ENCODE data around the gene POP4.

The POP4 gene

DNA sequence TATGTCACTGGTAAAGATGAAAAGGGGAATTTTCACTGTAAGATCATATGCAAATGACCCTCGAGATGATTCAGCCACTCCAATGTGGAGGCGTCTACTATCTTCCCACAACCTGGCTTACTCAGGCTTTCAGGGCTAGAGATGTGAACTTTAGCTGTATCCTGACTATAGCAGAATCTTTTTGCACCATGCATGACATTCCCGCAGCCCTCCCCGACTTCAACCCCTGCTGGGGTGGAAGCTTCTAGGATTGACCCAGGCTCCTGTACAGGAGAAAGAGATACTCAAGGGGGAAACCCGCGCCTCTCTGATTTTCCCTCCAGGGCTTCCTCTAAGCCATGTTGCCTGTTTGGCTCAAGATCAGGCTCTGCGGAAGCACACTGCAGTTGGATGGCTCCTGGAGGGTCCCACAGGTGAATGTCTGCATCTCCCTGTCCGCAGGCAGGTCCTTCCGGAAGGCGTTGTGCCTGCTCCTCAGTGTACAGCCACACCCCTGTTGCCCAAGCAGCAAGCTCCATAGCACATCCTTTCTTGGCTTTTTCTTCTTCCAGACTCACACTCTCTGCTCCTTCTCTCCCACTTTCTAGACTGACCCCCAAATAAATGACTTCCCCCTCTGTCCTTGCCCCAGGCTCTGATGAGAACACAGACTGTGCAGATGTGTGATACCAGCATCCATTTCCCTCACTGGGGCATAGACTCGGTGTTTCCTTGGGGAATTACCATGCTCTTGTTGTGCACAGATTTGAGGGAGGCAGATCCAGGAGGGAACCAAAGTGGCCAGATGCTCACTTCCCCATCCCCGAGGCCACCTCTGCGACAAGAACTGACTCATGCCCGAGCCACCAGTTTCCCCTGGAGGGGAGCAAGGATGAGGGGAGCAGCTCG is 29.1 kb upstream of the POP4 start:
- DNase-seq (ENCODE audit: low read depth) = peak; percentile 12

DNA sequence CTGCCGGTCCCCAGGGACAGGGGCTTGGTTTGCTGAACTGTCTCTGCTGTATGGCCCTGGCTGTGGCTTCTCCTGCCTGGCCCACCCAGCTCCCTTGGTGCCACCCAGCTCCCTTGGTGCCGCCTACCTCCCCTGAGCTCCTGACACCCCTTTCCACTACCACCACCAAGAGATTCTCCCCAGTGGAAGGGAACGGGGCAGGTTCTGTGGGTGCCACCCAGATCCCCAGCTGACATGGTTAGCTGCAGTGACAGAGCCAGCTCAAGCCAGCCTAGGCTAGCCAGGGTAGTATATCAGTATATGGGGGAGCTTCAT is 28.5 kb upstream of the POP4 start:
- no peak for DNase-seq (ENCODE audit: low read depth)

DNA sequence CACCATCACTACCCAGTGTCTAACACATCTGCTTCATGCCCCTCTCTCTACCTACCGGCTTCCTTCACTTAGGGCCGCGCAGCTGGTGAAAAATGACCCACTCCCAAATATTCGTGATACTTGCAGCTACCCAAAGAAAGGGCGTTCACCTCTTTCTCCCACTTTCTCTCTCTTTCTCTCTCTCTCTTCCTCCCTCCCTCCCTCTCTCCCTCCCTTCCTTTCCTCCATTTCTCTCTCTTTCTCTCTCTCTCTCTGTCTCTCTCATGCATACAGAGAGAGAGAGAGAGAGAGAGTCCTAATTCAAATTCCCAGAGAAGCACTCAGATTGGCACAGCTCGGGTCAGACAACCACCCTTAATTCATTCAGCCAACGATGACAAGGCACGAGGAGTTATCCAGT is 27.7 kb upstream of the POP4 start:
- DNase-seq (ENCODE audit: low read depth) = no peak

DNA sequence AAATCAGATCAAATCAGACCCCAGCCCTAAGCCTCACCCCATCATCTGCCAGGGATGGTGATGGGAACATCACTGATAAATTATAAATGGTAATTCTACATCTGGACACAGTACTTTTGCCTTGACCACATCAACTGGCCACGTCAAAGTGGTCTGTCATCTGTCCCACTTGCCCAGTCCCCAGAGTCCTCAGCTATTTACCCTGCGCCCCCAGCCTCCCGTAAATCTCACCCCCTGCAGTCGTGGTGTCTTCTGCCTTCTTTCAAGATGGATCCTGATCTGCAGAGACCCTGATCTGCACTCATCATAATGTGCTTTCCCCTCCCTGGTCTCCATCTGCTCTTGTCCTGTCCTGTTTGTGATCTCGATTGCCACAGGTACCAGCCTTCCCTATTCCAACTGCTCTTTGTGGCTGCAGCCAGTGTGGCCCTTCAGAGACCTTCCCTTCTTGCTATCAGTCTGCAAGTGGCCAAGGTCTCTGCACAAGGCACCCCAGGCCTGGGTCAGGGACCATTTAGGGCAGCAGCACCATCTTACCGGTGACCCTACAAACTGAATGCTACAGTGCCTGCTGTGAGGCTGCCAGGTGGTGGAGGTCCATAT is 26.7 kb upstream of the POP4 start:
- DNase-seq (ENCODE audit: low read depth) = no peak

DNA sequence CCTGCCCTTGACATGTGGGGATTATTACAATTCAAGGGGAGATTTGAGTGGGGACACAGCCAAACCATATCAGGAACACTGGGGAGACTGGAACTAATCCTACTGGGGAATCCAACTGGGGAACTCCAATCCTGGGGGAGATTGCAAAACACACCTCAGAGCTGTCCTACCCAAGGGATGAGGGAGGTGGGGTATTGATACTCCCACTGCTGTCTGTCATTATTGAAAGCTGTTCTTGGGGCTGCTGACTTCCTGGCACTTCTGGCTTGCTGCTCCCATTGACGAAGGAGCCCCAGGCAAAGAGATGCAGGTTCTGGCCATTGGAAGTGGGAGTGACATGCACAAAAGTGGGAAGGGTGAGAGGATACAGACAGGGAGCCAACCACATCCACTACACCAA is 24.7 kb upstream of the POP4 start:
- DNase-seq (ENCODE audit: low read depth) = no peak

DNA sequence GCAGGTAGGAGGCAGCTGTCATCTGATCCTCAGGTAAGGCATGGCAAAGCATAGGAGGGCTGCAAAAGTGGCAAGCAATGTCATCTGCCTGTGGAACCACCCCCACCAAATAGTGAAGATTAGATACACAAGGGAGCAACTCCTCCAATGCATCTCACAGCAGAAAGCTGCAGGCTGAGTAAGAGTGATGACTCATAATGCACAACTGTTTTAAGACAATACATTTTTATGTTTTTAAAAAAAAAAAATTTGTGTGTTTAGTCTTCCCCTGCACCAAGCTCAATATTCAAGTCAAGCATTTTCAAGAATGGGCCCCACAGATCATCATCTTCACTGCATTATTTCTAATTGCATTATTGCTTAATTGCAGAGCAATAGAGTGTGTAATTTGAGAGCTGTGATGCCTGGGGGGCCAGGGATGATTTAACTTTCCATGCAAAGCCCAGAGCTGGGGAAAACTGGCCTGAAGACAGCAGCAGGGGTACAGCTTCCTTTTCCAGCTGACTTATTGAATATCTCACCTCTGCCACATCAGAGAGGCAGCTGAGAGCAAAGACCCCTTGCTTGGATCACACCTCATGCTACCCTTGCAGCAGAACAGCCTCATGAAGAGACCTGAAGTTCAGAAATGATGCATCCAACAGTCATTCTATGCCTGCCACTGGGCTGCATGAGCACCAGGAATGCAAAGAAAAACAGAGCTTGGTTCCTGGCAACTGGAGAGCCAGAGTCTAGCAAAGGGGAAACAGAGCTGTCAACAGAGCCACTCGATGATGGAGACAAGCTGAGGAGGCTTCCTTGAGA is 22.7 kb upstream of the POP4 start:
- DNase-seq (ENCODE audit: low read depth) = no peak

DNA sequence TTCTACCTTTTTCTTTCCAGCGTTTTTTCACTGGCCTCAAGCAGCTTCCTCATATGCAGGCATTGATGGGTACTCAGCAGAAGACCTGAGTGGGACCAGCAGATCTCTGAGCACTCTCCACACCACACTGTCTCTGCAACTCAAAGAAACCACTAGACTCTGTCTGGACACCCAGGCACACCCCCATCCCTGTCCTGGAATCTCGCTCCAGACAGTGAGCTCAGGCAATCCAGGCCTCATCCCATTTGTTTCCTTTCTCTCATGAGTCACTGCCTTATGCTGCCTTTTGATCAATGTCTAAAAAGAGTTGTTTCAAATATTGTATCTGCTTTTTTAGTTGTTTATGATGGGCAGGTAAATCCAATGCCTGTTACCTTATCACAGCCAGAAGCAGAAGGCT is 19.7 kb upstream of the POP4 start:
- no peak for DNase-seq (ENCODE audit: low read depth)

DNA sequence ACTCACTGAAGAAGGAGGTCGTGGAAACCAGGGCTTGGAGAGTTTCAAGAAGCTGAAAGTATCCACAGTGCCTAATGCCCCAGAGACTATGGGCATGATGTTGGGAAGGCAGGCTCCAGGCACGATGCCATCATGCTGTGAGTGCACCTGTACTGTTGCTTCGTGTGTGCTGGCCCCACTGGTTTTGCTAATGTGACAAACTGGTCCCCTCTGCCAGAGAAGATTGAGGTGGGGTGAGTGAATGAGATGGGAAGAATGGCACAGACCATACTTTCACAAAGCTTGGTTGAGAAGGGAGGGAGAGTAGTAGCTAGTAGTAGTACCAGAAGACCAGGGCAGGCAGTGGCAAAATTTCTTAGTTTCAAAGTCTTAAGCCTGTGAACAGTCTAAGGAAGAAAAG is 19.0 kb upstream of the POP4 start:
- DNase-seq (ENCODE audit: low read depth) = no peak

DNA sequence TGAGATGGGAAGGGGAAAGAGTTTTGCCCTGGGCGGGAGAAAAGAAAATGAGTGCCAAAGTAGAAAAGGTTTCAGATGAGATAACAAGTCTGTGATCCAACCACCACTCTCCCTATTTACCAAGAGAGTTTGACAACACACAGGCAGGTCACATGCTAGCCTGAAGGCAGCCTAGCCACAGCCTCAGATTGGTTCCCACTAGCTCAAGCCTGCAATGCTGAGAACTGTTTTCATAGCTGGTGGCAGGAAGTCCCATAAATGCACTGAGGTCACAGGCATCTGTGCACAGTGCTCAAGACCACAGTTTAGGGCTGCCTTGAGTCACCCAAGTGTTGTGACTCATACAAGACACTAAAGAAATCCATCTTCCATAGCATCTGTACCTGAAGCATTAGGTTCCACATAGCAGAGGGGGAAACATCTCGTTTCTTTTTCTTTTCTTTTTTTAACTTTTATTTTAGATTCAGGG is 18.5 kb upstream of the POP4 start:
- peak; percentile 37 for DNase-seq (ENCODE audit: low read depth)

DNA sequence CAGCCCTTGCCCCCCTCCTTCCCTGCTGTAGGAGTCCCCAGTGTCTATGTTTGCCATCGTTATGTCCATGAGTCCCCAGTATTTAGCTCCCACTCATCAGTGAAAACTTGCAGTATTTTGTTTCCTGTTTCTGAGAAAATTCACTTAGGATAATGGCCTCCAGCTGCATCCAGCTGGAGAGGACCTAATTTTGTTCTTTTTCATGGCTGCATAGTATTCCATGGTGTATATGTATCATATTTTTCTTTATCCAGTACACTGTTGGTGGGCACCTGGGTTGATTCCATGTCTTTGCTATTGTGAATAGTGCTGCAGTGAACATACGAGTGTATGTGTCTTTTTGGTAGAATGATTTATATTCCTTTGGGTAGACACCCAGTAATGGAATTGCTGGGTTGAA is 18.0 kb upstream of the POP4 start:
- no peak for DNase-seq (ENCODE audit: low read depth)

DNA sequence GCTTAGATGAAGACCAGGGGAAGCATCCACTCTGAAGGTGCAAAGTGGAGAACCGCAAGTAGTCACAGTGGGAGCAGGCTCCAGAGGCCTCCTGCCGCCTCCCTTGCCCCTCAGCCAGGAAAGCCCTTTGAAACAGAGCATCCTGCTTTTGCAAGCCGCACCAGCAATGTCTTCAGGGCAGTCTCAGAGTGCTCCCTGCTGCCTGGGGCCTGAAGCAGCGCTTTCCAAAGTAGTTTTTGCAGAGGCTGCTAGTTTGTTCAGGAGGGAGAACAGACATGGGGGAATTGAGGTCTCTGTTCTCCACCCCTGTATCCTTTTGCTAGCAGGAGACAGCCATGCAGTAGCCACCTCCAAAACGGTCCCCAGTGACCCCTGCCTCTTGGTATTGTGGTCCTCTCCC is 15.8 kb upstream of the POP4 start:
- no peak for DNase-seq (ENCODE audit: low read depth)

DNA sequence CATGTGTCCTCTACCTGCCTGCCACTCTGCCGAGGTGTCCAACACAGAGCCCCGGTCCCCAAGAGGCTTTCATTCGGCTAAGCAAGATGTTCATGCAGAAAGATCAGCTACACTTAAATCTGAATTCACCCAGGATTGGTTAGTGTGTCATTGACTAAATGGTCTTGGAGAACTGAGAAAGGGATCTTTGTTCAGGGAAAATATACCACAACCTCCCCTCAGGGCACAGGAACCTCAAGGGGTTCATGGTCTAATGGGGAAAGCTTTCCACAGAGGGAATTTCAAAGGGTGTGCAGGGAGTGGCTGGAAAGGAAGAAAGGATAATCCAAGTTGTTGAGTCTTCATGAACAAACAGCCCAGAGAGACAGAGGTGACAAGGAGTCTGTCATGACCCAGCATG is 14.4 kb upstream of the POP4 start:
- DNase-seq (ENCODE audit: low read depth) = no peak

DNA sequence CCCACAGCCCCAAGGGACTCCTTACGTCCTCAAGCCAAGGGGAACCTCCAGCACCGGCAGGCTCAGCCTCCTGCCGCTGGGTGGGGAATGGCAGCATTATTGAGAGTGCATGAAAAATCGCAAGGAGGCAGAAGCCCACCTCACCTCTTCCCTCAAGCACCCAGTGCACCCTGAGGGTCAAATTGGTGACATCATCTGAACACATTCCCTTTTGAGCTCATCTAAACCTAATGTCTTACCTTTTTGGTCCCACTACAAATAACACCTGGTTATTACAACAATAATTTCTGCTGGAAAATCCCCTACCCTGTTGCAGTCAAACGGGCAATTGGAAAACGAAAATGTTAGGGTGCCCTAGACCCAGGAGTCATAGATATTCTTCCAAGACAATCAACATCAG is 12.2 kb upstream of the POP4 start:
- no peak for DNase-seq (ENCODE audit: low read depth)

DNA sequence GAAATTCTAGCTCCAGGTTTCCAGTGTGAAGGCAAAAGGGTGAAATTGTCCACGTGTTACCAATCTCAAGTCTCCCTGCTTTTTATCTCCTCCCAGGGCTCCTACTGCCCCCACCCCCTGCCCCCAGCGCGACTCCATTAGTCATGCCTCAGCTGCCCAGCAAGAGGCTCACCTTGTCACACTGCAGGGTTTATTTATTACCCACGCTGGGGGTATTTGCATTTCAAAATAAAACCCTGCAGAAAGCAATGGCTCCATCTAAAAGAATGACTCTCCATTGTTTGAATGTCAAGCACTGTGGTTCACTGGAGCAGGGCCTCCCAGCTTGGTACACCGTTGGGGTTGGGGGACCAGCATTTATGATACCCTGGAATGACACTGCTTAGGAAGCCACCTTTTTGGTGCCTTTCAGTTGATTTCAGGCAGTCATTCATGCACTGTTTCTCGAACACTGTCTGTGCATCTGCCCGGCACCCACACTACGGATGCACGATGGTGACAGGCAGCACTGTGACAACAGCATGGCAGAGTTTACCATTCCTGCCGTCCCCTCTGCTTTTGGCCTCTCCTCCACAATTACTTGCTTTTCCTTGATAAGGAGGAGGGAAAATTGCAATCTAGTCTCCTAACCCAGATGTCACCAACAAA is 9.9 kb upstream of the POP4 start:
- DNase-seq (ENCODE audit: low read depth) = no peak

DNA sequence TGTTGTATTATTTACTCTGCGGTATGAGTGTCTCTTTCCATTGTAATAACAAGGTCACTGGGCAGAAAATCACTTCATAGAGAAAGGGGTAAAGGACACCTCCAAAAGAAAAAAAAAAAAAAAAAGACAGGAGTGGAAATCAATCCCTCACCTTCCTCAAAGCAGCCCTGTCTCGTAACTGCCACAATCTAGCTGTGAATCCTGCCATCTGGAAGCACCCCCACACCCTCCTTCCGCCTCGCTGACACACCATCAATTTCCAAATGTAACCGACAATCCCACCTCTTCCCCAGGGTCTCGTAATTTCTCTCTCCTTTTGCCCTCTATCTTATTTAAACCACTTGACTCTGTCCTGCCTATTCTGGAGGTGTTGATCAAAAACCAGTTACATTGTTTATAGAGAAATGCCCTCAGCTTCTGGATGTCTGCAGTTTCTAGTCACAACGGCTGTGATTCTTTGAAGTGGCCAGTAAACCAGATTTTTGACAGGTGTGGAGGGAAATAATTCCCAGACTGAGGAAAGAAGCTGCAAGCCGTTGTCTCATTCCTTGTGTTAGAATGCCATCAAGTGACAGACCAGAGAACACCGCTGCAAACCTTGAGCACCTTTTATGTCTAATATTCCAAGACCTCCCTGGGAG is 9.1 kb upstream of the POP4 start:
- DNase-seq (ENCODE audit: low read depth) = no peak

DNA sequence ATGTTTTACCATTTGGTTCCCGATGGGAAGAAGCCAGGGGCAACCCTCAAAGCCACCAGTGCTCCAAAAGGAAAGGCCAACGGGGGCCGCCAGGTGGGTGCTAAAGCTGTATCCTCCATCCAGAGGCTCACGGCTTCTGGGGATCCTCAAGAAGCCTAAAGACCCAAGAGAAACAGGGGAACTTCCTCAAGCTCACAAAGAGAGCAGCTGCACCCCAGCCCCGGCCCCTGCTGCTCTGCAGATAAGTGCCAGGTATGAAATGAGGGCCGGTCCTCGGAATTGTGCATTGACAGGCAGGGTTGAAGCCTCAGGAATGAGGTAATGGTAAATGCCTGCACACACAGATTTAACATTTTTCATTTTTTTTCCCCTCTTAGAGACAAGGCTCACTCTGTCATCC is 8.0 kb upstream of the POP4 start:
- DNase-seq (ENCODE audit: low read depth) = no peak

DNA sequence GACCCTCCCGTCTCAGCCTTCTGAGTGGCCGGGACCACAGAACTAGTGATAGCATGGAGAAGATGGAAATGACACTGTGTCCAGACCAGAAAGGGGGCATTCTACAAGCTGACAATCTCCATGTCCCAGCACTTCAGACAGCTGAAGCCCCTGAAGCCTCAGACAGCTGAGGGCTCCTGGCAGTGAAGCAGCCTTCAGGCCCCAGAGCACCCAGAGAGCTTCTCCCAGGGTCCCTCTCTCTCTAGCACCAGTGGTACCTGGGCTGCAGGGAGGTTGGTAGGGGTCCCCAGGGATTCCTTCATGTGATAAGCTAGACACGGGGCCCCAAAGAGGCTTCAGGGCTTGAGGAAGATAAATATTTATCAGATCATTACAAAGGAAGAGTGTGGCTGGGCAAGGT is 7.6 kb upstream of the POP4 start:
- DNase-seq (ENCODE audit: low read depth) = no peak

DNA sequence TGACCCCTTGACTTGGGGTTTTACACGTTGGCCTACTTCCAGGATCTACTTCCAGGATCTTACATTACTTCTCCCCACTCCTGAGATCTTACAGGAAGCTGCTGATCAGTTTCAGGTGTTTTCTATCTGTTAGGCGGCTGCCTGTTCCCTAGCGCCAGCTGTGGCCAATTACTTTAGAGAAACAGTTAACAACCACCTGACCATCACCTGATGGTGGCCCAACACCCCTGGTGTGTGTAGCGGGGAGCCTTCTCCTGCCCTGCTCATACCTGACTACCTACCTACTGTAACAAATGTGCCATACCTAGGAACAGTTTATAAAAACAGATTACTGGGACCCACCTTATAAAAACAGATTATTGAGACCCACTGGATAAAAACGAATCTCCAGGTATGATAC is 2.8 kb upstream of the POP4 start:
- DNase-seq (ENCODE audit: low read depth) = no peak

DNA sequence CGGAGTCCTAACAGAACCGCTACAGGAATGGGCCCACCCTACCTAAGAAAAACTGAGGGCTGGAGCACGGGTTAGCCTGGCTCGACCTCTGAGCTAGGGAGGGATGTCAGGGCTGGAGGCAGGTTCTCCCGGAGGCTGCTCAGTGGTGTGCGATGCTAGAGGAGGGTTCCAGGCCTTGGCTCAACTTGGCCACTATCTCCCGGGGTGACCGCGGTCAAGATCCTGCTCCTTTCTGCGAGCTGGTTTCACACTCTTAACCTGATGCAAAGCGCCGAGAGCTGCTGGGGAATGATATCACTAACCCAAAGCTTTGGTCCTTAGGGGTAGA is 301 bp downstream of the POP4 start:
- DNase-seq (ENCODE audit: low read depth) = no peak

DNA sequence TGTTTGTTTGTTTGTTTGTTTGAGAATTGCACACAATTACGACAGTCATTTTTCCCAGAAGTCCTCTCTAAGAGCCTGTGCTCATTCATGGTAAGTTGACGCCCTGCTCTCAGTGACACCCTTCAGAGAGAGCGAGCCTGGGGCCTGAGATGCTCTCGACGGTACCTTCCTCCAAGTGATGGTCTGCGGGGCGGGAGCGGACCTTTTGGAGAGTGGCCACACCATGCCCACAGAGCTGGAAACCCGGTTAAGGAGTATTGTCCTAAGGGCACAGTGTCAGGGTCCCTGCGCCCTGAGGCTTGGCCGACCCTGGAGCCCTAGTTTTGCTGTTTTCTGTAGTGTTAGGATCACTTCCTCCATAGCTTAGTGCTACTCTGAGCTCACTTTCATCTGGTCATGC is 3.6 kb downstream of the POP4 start:
- DNase-seq (ENCODE audit: low read depth) = no peak

DNA sequence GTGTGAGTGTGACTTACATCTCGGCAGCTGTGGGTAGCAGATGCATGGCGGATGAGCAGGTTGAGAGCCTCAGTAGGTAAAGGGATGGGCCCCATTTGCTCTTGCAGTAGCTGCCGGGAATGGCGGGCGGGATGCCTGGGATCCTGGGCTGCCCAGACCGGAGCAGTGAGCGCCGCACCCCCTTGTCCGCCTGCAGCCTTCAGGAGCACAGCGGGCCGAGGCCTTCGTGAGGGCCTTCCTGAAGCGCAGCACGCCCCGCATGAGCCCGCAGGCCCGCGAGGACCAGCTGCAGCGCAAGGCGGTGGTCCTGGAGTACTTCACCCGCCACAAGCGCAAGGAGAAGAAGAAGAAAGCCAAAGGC is 4.1 kb downstream of the POP4 start:
- no peak for DNase-seq (ENCODE audit: low read depth)

DNA sequence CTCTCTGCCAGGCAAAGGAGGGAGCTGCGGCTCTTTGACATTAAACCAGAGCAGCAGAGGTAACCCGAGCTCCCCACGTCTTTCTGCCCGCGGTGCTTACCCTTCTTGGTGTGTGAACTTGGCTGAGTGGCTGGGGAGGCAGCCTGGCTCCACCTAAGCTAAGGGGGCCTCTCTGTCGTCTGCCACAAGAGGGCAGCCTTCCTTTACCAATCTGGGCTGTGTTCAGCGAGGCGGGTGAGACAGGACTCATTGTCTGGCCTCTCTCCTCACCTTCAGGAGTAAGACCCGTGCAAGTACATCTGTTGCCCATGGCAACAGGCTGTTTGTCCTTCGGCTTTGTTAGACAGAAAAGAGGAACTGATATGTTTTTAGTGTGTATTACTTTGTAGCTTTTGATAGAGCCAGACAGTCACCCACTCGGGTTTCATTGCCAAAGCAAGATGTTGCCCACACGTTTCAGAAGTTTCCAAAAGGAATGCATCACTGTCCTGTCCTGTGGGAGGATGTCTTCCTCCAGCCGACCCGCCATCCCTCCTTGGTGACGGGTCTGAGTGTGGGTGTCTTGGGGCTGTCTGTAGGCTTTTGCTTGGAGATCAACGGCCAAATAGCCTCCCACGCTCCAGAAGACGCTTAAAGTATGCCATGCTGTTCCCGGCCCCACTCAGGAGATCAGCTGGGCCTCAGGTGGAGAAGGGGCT is 4.6 kb downstream of the POP4 start:
- peak; percentile 74 for DNase-seq (ENCODE audit: low read depth)

All from activated T-helper 9 cell treated with anti-CD3 and anti-CD28 coated beads, Interleukin-2, amount 50 U/mL, for 16 hours (primary cell).